ENCODE data around the gene NCS1.

The NCS1 gene

GRCh38 chr9:130193103-130193502, 20.9 kb downstream of the NCS1 start:
- no peak for TF ChIP-seq EZH2phosphoT487 (IDR thresholded peaks at IDR 0.05; ENCODE audit: borderline replicate concordance)
- TF ChIP-seq CTCF (conservative IDR thresholded peaks at IDR 0.05; ENCODE audit: low read length), result no peak
- no peaks in the 10 kb centered on the region for H3K27me3 ChIP-seq (ENCODE audit: insufficient read depth, low read length, poor library complexity, severe bottlenecking)
- no peaks in the 10 kb centered on the region for H3K79me2 ChIP-seq (ENCODE audit: insufficient read depth, low read length)
- H3K36me3 ChIP-seq (ENCODE audit: insufficient read depth, low read length), result no peaks in the 10 kb centered on the region
- H3K4me1 ChIP-seq (ENCODE audit: insufficient read depth, low read length, poor library complexity, severe bottlenecking), result no peaks in the 10 kb centered on the region
- H3K9me3 ChIP-seq (ENCODE audit: insufficient read depth, low read depth, low read length), result no peaks in the 10 kb centered on the region
- H3K4me3 ChIP-seq (ENCODE audit: low read length, poor library complexity, severe bottlenecking), result no peak overlapping the region
- no peaks in the 10 kb centered on the region for H3K9me2 ChIP-seq (replicated peaks; ENCODE audit: low read depth, low read length)
- H4K20me1 ChIP-seq (ENCODE audit: insufficient read depth, low read length, poor library complexity, severe bottlenecking), result no peaks in the 10 kb centered on the region
- no peak overlapping the region for H3K9ac ChIP-seq (ENCODE audit: low read depth, low read length, poor library complexity, severe bottlenecking)
- no peaks in the 10 kb centered on the region for H3F3A ChIP-seq (ENCODE audit: low read depth)
- no peak overlapping the region for H3K4me2 ChIP-seq (ENCODE audit: low read depth, low read length, poor library complexity, severe bottlenecking)
- H2AFZ ChIP-seq (ENCODE audit: low read length), result no peak overlapping the region

GRCh38 chr9:130193531-130194377, 21.6 kb downstream of the NCS1 start:
- TF ChIP-seq CTCF (conservative IDR thresholded peaks at IDR 0.05; ENCODE audit: low read length) (no peak), EZH2phosphoT487 (IDR thresholded peaks at IDR 0.05; ENCODE audit: borderline replicate concordance) (no peak)
- no peaks in the 10 kb centered on the region for H4K20me1 ChIP-seq (ENCODE audit: insufficient read depth, low read length, poor library complexity, severe bottlenecking)
- no peaks in the 10 kb centered on the region for H3K27me3 ChIP-seq (ENCODE audit: insufficient read depth, low read length, poor library complexity, severe bottlenecking)
- H3K9ac ChIP-seq (ENCODE audit: low read depth, low read length, poor library complexity, severe bottlenecking), result no peak overlapping the region
- H3K4me2 ChIP-seq (ENCODE audit: low read depth, low read length, poor library complexity, severe bottlenecking), result no peak overlapping the region
- no peaks in the 10 kb centered on the region for H3K79me2 ChIP-seq (ENCODE audit: insufficient read depth, low read length)
- no peaks in the 10 kb centered on the region for H3K4me1 ChIP-seq (ENCODE audit: insufficient read depth, low read length, poor library complexity, severe bottlenecking)
- H3K4me3 ChIP-seq (ENCODE audit: low read length, poor library complexity, severe bottlenecking), result no peak overlapping the region
- H3K36me3 ChIP-seq (ENCODE audit: insufficient read depth, low read length), result no peaks in the 10 kb centered on the region
- no peak overlapping the region for H2AFZ ChIP-seq (ENCODE audit: low read length)
- no peaks in the 10 kb centered on the region for H3K9me3 ChIP-seq (ENCODE audit: insufficient read depth, low read depth, low read length)
- no peaks in the 10 kb centered on the region for H3F3A ChIP-seq (ENCODE audit: low read depth)
- no peaks in the 10 kb centered on the region for H3K9me2 ChIP-seq (replicated peaks; ENCODE audit: low read depth, low read length)

GRCh38 chr9:130194378-130194932, 22.3 kb downstream of the NCS1 start:
- H3K9ac ChIP-seq (ENCODE audit: low read depth, low read length, poor library complexity, severe bottlenecking), result no peak overlapping the region
- no peaks in the 10 kb centered on the region for H4K20me1 ChIP-seq (ENCODE audit: insufficient read depth, low read length, poor library complexity, severe bottlenecking)

More at GRCh38 chr9:130194378-130194932, 22.3 kb downstream of the NCS1 start:
- no peaks in the 10 kb centered on the region for H3K9me2 ChIP-seq (replicated peaks; ENCODE audit: low read depth, low read length)
- H3K9me3 ChIP-seq (ENCODE audit: insufficient read depth, low read depth, low read length), result no peaks in the 10 kb centered on the region
- no peaks in the 10 kb centered on the region for H3F3A ChIP-seq (ENCODE audit: low read depth)
- H3K4me1 ChIP-seq (ENCODE audit: insufficient read depth, low read length, poor library complexity, severe bottlenecking), result no peaks in the 10 kb centered on the region
- no peaks in the 10 kb centered on the region for H3K79me2 ChIP-seq (ENCODE audit: insufficient read depth, low read length)
- no peak overlapping the region for H3K4me2 ChIP-seq (ENCODE audit: low read depth, low read length, poor library complexity, severe bottlenecking)
- H3K4me3 ChIP-seq (ENCODE audit: low read length, poor library complexity, severe bottlenecking), result no peak overlapping the region
- no peak overlapping the region for H2AFZ ChIP-seq (ENCODE audit: low read length)
- TF ChIP-seq CTCF (conservative IDR thresholded peaks at IDR 0.05; ENCODE audit: low read length) (no peak), EZH2phosphoT487 (IDR thresholded peaks at IDR 0.05; ENCODE audit: borderline replicate concordance) (no peak)
- no peaks in the 10 kb centered on the region for H3K36me3 ChIP-seq (ENCODE audit: insufficient read depth, low read length)
- H3K27me3 ChIP-seq (ENCODE audit: insufficient read depth, low read length, poor library complexity, severe bottlenecking), result no peaks in the 10 kb centered on the region

Measured in Loucy (cell line).